Measurements from ENCODE around the gene ENHO.

- TF ChIP-seq POLR2AphosphoS5 (IDR thresholded peaks at IDR 0.05; ENCODE audit: low read depth, low read length) (no peak), TAF1 (IDR thresholded peaks at IDR 0.05; ENCODE audit: borderline replicate concordance, insufficient read depth, low read length) (no peak), REST (IDR thresholded peaks at IDR 0.05; ENCODE audit: insufficient read depth in 1 of 2, low read depth in 2 of 2, low read length in 2 of 2) (no peak), SIN3A (IDR thresholded peaks at IDR 0.05; ENCODE audit: borderline replicate concordance, insufficient read depth, low read length) (no peak), FOXP2 (optimal IDR thresholded peaks at IDR 0.05; ENCODE audit: borderline replicate concordance, extremely low read depth, extremely low read length, insufficient read depth) (no peak)
Measured at GRCh38 chr9:34552986-34553385, 30.2 kb upstream of the ENHO start.

Measured in PFSK-1 (cell line).